Umbilical cord (tissue), 2 donors: ENCODE results near the gene PRKG1. TPM values are rescaled to one million over a fixed set of nuclear protein-coding genes. Genes with fewer than 3 reads are reported as not detected.

Experiments
- DNase-seq: peaks from one replicate; pipeline ENCODE4 v3.0.0-alpha.2; 2015; ENCODE audit warnings: low spot score
- total RNA-seq: library from RNA; depleted of rRNA; stranded (reverse); fragments of >200 nt; gene quantifications from one replicate; pipeline ENCODE4 v1.2.3, GENCODE V29; 2014; ENCODE audit warnings: low replicate concordance; ENCODE audit not compliant: insufficient read depth

The PRKG1 gene
- total RNA-seq, 1 donor from 2014 or later, result 144 TPM

GRCh38 chr10:51876503-51876902 is 802.2 kb downstream of the PRKG1 start:
- DNase-seq, result no peak

GRCh38 chr10:51876979-51877378 is 802.7 kb downstream of the PRKG1 start:
- DNase-seq, result no peak

GRCh38 chr10:51877636-51878035 is 803.3 kb downstream of the PRKG1 start:
- DNase-seq, result no peak

GRCh38 chr10:51878695-51879094 is 804.4 kb downstream of the PRKG1 start:
- no peak for DNase-seq

- peak; percentile 87 for DNase-seq
Measured at GRCh38 chr10:51879238-51879637, 805.0 kb downstream of the PRKG1 start.

GRCh38 chr10:51881213-51881612 is 806.9 kb downstream of the PRKG1 start:
- no peak for DNase-seq

- DNase-seq, result peak; percentile 79
Measured at GRCh38 chr10:51886438-51887068, 812.3 kb downstream of the PRKG1 start.

GRCh38 chr10:51888263-51888662 is 814.0 kb downstream of the PRKG1 start:
- no peak for DNase-seq

GRCh38 chr10:51892313-51892712 is 818.0 kb downstream of the PRKG1 start:
- no peak for DNase-seq

GRCh38 chr10:51892965-51893658 is 818.8 kb downstream of the PRKG1 start:
- no peak for DNase-seq

- peak; percentile 87 for DNase-seq
Measured at GRCh38 chr10:51894771-51895578, 820.7 kb downstream of the PRKG1 start.

- DNase-seq, result peak; percentile 82
Measured at GRCh38 chr10:51896849-51897248, 822.6 kb downstream of the PRKG1 start.

GRCh38 chr10:51897560-51897959 is 823.3 kb downstream of the PRKG1 start:
- DNase-seq, result no peak

GRCh38 chr10:51900180-51900579 is 825.9 kb downstream of the PRKG1 start:
- DNase-seq, result no peak

GRCh38 chr10:51903675-51904074 is 829.4 kb downstream of the PRKG1 start:
- no peak for DNase-seq

GRCh38 chr10:51905032-51905431 is 830.7 kb downstream of the PRKG1 start:
- no peak for DNase-seq

- DNase-seq, result peak; percentile 81
Measured at GRCh38 chr10:51907361-51907760, 833.1 kb downstream of the PRKG1 start.

GRCh38 chr10:51910189-51910588 is 835.9 kb downstream of the PRKG1 start:
- DNase-seq, result no peak

- no peak for DNase-seq
Measured at GRCh38 chr10:51910596-51910995, 836.3 kb downstream of the PRKG1 start.

GRCh38 chr10:51911723-51912122 is 837.4 kb downstream of the PRKG1 start:
- DNase-seq, result peak; percentile 37

GRCh38 chr10:51915031-51915542 is 840.8 kb downstream of the PRKG1 start:
- no peak for DNase-seq

- DNase-seq, result no peak
Measured at GRCh38 chr10:51918440-51918839, 844.2 kb downstream of the PRKG1 start.
